ENCODE measurements around the gene EDEM1.

EDEM1 gene

GRCh38 chr3:5231074-5231473, 43.6 kb downstream of the EDEM1 start:
- Histone ChIP-seq H3K27ac (ENCODE audit: low read depth, low read length) (no peak overlapping the region), H4K20me1 (ENCODE audit: low read depth, low read length) (no peaks in the 10 kb centered on the region), H2AFZ (ENCODE audit: low read depth, low read length, severe bottlenecking) (no peak overlapping the region), H3K9ac (ENCODE audit: low read length) (no peak overlapping the region), H3K79me2 (ENCODE audit: insufficient read depth, low read length) (no peaks in the 10 kb centered on the region), H3K9me3 (ENCODE audit: insufficient read depth, low read length) (no peaks in the 10 kb centered on the region), H3K27me3 (ENCODE audit: low read length) (no peaks in the 10 kb centered on the region), H3K36me3 (ENCODE audit: low read length) (no peaks in the 10 kb centered on the region), H3K4me3 (ENCODE audit: insufficient read depth, low read length, poor library complexity, severe bottlenecking) (no peak overlapping the region), H3K9me2 (replicated peaks; ENCODE audit: insufficient read depth, low read length) (no peaks in the 10 kb centered on the region), H3F3A (ENCODE audit: insufficient read depth) (no peaks in the 10 kb centered on the region), H3K4me2 (ENCODE audit: low read depth, low read length, poor library complexity, severe bottlenecking) (no peak overlapping the region)
- TF ChIP-seq EZH2phosphoT487 (conservative IDR thresholded peaks at IDR 0.05; ENCODE audit: low read length) (no peak), CTCF (IDR thresholded peaks at IDR 0.05; ENCODE audit: insufficient read depth, low read length, poor library complexity, severe bottlenecking) (no peak)

GRCh38 chr3:5231487-5231886, 44.0 kb downstream of the EDEM1 start:
- no peak overlapping the region for H3K9ac ChIP-seq (ENCODE audit: low read length)
- H3K9me3 ChIP-seq (ENCODE audit: insufficient read depth, low read length), result no peaks in the 10 kb centered on the region

GRCh38 chr3:5232570-5232969, 45.1 kb downstream of the EDEM1 start:
- no peak overlapping the region for H3K27ac ChIP-seq (ENCODE audit: low read depth, low read length)
- H3K4me3 ChIP-seq (ENCODE audit: insufficient read depth, low read length, poor library complexity, severe bottlenecking), result no peak overlapping the region
- TF ChIP-seq EZH2phosphoT487 (conservative IDR thresholded peaks at IDR 0.05; ENCODE audit: low read length), result no peak
- no peak for TF ChIP-seq CTCF (IDR thresholded peaks at IDR 0.05; ENCODE audit: insufficient read depth, low read length, poor library complexity, severe bottlenecking)
- no peak overlapping the region for H3K4me2 ChIP-seq (ENCODE audit: low read depth, low read length, poor library complexity, severe bottlenecking)
- H2AFZ ChIP-seq (ENCODE audit: low read depth, low read length, severe bottlenecking), result no peak overlapping the region
- no peaks in the 10 kb centered on the region for H3K27me3 ChIP-seq (ENCODE audit: low read length)
- no peaks in the 10 kb centered on the region for H3K79me2 ChIP-seq (ENCODE audit: insufficient read depth, low read length)
- H3K9ac ChIP-seq (ENCODE audit: low read length), result no peak overlapping the region
- no peaks in the 10 kb centered on the region for H4K20me1 ChIP-seq (ENCODE audit: low read depth, low read length)
- no peaks in the 10 kb centered on the region for H3F3A ChIP-seq (ENCODE audit: insufficient read depth)
- H3K36me3 ChIP-seq (ENCODE audit: low read length), result no peaks in the 10 kb centered on the region
- H3K9me3 ChIP-seq (ENCODE audit: insufficient read depth, low read length), result no peaks in the 10 kb centered on the region
- H3K9me2 ChIP-seq (replicated peaks; ENCODE audit: insufficient read depth, low read length), result no peaks in the 10 kb centered on the region

More at GRCh38 chr3:5231487-5231886, 44.0 kb downstream of the EDEM1 start:
- no peaks in the 10 kb centered on the region for H3K9me2 ChIP-seq (replicated peaks; ENCODE audit: insufficient read depth, low read length)
- no peaks in the 10 kb centered on the region for H4K20me1 ChIP-seq (ENCODE audit: low read depth, low read length)
- no peak overlapping the region for H3K4me3 ChIP-seq (ENCODE audit: insufficient read depth, low read length, poor library complexity, severe bottlenecking)
- H3F3A ChIP-seq (ENCODE audit: insufficient read depth), result no peaks in the 10 kb centered on the region
- H3K79me2 ChIP-seq (ENCODE audit: insufficient read depth, low read length), result no peaks in the 10 kb centered on the region
- no peak overlapping the region for H3K4me2 ChIP-seq (ENCODE audit: low read depth, low read length, poor library complexity, severe bottlenecking)
- H3K27ac ChIP-seq (ENCODE audit: low read depth, low read length), result no peak overlapping the region
- no peaks in the 10 kb centered on the region for H3K36me3 ChIP-seq (ENCODE audit: low read length)
- no peak overlapping the region for H2AFZ ChIP-seq (ENCODE audit: low read depth, low read length, severe bottlenecking)
- no peaks in the 10 kb centered on the region for H3K27me3 ChIP-seq (ENCODE audit: low read length)
- TF ChIP-seq EZH2phosphoT487 (conservative IDR thresholded peaks at IDR 0.05; ENCODE audit: low read length) (no peak), CTCF (IDR thresholded peaks at IDR 0.05; ENCODE audit: insufficient read depth, low read length, poor library complexity, severe bottlenecking) (no peak)
